ENCODE results near the gene CXorf49B. TPM values are rescaled to one million over a fixed set of nuclear protein-coding genes. Genes with fewer than 3 reads are reported as not detected.

The CXorf49B gene
- polyA plus RNA-seq, 3 donors, result not detected

GRCh38 chrX:71815121-71815905 is 52.2 kb downstream of the CXorf49B start:
- no peak for DNase-seq (ENCODE audit: low read depth in 3 of 3, low spot score in 2 of 3)

DNA sequence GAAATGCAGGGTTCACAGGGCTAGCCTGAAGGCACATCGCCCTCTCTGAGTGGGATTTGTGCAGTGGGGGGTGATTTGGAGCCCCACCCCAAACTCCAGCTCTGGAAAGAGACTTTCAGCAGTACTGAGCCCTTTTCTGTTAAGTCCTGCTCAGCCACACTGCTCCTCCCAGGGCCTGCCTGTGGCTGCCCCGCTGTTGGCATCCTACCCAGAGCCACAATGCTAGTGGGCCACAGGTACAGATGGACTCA is 52.7 kb downstream of the CXorf49B start:
- no peak for DNase-seq (ENCODE audit: low read depth in 3 of 3, low spot score in 2 of 3)

Other genes starting within 250 kb of the CXorf49B start
- 100 to 1,000 TPM; 160 to 210 (median 176) TPM for gene OGT, start 230.2 kb upstream of the CXorf49B start, polyA plus RNA-seq (ENCODE audit: insufficient read length in 3 of 3)
- gene GCNA, start 184.9 kb upstream of the CXorf49B start, polyA plus RNA-seq (ENCODE audit: insufficient read length in 3 of 3), result 1 to 10 TPM; 2.1 to 2.5 (median 2.4) TPM
- under 1 TPM; 0.10 to 0.19 (median 0.17) TPM for gene CXCR3, start 144.8 kb upstream of the CXorf49B start, polyA plus RNA-seq (ENCODE audit: insufficient read length in 3 of 3)
- gene CXorf49, start 45.1 kb upstream of the CXorf49B start, polyA plus RNA-seq (ENCODE audit: insufficient read length in 3 of 3), result not detected
- 1 to 10 TPM; 8.5 to 8.6 (median 8.6) TPM for gene NHSL2, start 147.5 kb downstream of the CXorf49B start, polyA plus RNA-seq (ENCODE audit: insufficient read length in 3 of 3)

Data from right renal cortex interstitium (tissue), 3 donors.